Lung (tissue), 12 donors: ENCODE data around the gene TRIM7. TPM values are rescaled to one million over a fixed set of nuclear protein-coding genes. Genes with fewer than 3 reads are reported as not detected.
A peak's percentile ranks its signal among the peaks of the same experiment; 100 is the strongest.

Experiments
- ATAC-seq: fragments of 200-7000 bp; cut with Tn5 transposase; one replicate; pipeline ENCODE4 v1.9.1; 2020; ENCODE audit warnings: moderate number of reproducible peaks; ENCODE audit not compliant: insufficient read depth, low FRiP score
- DNase-seq, 3 donors: peaks; one replicate each; pipeline ENCODE4 v3.0.0-alpha.2; 2013 to 2017
- H3K27ac ChIP-seq, 2 donors: one replicate each; pipeline ENCODE4 v1.5.1; 2013; ENCODE audit warnings: mild to moderate bottlenecking in 2 of 2, moderate library complexity in 2 of 2, control low read depth in 1 of 2, inconsistent platforms in 1 of 2, low read depth in 1 of 2, low read length in 1 of 2
- H3K27me3 ChIP-seq, 3 donors: one replicate each; pipeline ENCODE4 v1.5.1; 2013; ENCODE audit warnings: low read length in 2 of 3; ENCODE audit not compliant: control insufficient read depth in 3 of 3, insufficient read depth in 3 of 3
- H3K36me3 ChIP-seq, 4 donors: one replicate each; pipeline ENCODE4 v1.5.1; 2013; ENCODE audit warnings: low read length in 4 of 4, mild to moderate bottlenecking in 1 of 4, moderate library complexity in 1 of 4; ENCODE audit not compliant: control insufficient read depth in 4 of 4, insufficient read depth in 4 of 4
- H3K4me1 ChIP-seq, 5 donors: one replicate each; pipeline ENCODE4 v1.5.1; 2013; ENCODE audit warnings: low read length in 5 of 5, mild to moderate bottlenecking in 2 of 5, moderate library complexity in 1 of 5; ENCODE audit not compliant: control insufficient read depth in 5 of 5, insufficient read depth in 5 of 5
- H3K4me3 ChIP-seq: one replicate; pipeline ENCODE4 v1.5.1; 2013; ENCODE audit warnings: mild to moderate bottlenecking, control low read depth, moderate library complexity
- H3K9ac ChIP-seq, 2 donors: one replicate each; pipeline ENCODE4 v1.5.1; 2013; ENCODE audit warnings: low read length in 2 of 2, control low read depth in 1 of 2; ENCODE audit not compliant: insufficient read depth in 1 of 2
- H3K9me3 ChIP-seq, 4 donors: one replicate each; pipeline ENCODE4 v1.5.1; 2013; ENCODE audit warnings: low read length in 3 of 4, mild to moderate bottlenecking in 1 of 4, moderate library complexity in 1 of 4; ENCODE audit not compliant: control insufficient read depth in 4 of 4, insufficient read depth in 3 of 4
- CTCF ChIP-seq: IDR thresholded peaks from 2 replicates; pipeline ENCODE4 v1.5.1; 2012; ENCODE audit warnings: mild to moderate bottlenecking; ENCODE audit errors: control extremely low read depth, extremely low read depth
- WGBS, 2 donors: extraction: QIAGEN DNeasy Blood & Tissue Kit; methylation state at CpG; one replicate each; pipeline ENCODE4 v1.1.7; 2013; 5-methylcytosine and 5-hydroxymethylcytosine counted together
- polyA plus RNA-seq, 2 donors: library from polyadenylated mRNA; stranded (reverse); fragments of 200-250 nt; gene quantifications; one replicate each; pipeline ENCODE4 v1.2.1, GENCODE V29; 2013
- total RNA-seq, 2 donors: library from RNA; depleted of rRNA in 1 of 2; stranded (reverse); fragments of >200 nt in 1 of 2; gene quantifications; one replicate each; pipeline ENCODE4 v1.2.1, GENCODE V29; 2014 to 2021
- donor health status: control.
- donor health status: control.
- donor health status: Bipolar disorder and iron deficiency.
- donor health status: healthy.
- donor health status: DM: yes; HTN: yes; CAD: no.

TRIM7 gene
- total and polyA plus RNA-seq, 4 donors: 0.46 to 3.8 (median 2.4) TPM

- H3K27ac ChIP-seq: no peak overlapping the region
- TF ChIP-seq CTCF: no peak
- no peaks in the 10 kb centered on the region for H3K36me3 ChIP-seq
- H3K4me3 ChIP-seq: no peak overlapping the region
- DNase-seq (peak in 1 of 3 donors; percentile 18), ATAC-seq (no peak)
- no peaks in the 10 kb centered on the region for H3K9me3 ChIP-seq
- no peak overlapping the region for H3K9ac ChIP-seq
- H3K4me1 ChIP-seq: peaks cover 0 to 8% (median 6%) of the 10 kb centered on the region in 5 donors
- H3K27me3 ChIP-seq: peaks cover 0 to 84% (median 73%) of the 10 kb centered on the region in 3 donors
- 18 to 21% methylated on average over 9 to 11 of the region's 11 CpGs for WGBS, 2 donors
Measured at GRCh38 chr5:181167814-181168488, 37.0 kb downstream of the TRIM7 start.

GRCh38 chr5:181166812-181167733, 37.9 kb downstream of the TRIM7 start:
- 66 to 70% methylated on average over 6 of the region's 6 CpGs for WGBS, 2 donors
- no peak for DNase-seq
- H3K9ac ChIP-seq: no peak overlapping the region
- no peak overlapping the region for H3K27ac ChIP-seq
- no peaks in the 10 kb centered on the region for H3K9me3 ChIP-seq
- H3K4me1 ChIP-seq: peaks cover 0 to 8% (median 3%) of the 10 kb centered on the region in 5 donors
- H3K27me3 ChIP-seq: peaks cover 0 to 81% (median 65%) of the 10 kb centered on the region in 3 donors
- ATAC-seq: no peak
- no peak for TF ChIP-seq CTCF
- no peak overlapping the region for H3K4me3 ChIP-seq
- H3K36me3 ChIP-seq: no peaks in the 10 kb centered on the region

- TF ChIP-seq CTCF: no peak
- Histone ChIP-seq H3K27me3 (peaks cover 0 to 55% (median 38%) of the 10 kb centered on the region in 3 donors), H3K27ac (no peak overlapping the region), H3K36me3 (no peaks in the 10 kb centered on the region), H3K9me3 (no peaks in the 10 kb centered on the region), H3K4me1 (peaks cover 0 to 3% (median 0%) of the 10 kb centered on the region in 5 donors), H3K9ac (no peak overlapping the region), H3K4me3 (no peak overlapping the region)
- no peak for ATAC-seq
- WGBS, 2 donors: 14 to 19% methylated on average over 40 to 49 of the region's 52 CpGs
- no peak for DNase-seq
Measured at GRCh38 chr5:181164076-181164952, 40.7 kb downstream of the TRIM7 start.
